ENCODE measurements around the gene PDE11A.
"Not testable (repeated sequence)": the region's sequence is repeated elsewhere in the genome, so short reads cannot be mapped to it uniquely, and the experiment has no call there.

PDE11A gene

DNA sequence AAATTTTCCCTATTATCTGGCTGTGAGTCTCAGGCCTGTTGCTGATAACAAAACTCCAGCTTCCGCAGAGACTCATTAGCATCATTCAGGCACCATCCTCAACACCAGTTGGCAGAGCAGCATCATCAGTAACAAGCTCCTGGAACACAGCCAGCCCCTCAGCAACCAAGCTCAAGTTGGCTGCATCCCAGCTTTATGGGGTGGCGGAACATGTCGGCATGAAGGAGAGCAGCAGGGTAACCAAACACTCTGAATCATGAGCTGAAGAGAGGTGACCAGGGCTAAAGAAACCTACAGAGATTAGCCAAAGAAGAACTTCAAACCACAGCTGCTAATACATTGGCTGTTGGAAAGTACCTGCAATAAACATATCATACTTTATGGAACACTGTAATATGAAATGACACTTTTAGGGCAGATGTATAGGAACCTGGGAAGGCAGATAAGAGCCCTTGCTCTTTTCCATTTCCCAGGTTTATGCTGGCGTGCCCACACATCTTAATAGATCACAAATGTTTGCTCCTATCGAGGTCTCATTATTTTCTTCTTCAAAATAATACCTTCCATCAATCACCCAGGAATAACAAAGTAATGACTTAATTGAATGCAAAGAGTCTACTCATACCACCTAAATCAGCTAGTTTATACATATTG lies 63.8 kb downstream of the PDE11A start:
- DNase-seq, result peak in 1 of 2 experiments; percentile 6

DNA sequence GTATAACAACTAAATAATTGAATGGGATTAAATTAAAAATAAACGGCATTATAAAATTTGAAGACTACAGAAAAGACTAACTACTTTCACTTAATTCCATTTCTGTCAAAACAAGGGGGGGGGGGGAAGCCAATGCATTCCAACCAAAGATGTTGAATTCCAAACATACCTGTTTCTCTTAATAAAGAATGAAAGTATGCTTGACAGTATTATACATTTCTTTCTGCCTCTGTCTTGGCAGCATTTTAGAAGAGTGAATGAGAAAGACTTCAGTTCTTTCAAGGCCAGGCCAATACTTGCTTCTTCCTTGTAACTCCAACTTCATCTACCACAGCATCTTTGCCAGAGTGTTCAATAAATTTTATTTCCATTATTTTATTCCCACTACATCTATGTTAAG lies 65.9 kb downstream of the PDE11A start:
- no peak for DNase-seq

DNA sequence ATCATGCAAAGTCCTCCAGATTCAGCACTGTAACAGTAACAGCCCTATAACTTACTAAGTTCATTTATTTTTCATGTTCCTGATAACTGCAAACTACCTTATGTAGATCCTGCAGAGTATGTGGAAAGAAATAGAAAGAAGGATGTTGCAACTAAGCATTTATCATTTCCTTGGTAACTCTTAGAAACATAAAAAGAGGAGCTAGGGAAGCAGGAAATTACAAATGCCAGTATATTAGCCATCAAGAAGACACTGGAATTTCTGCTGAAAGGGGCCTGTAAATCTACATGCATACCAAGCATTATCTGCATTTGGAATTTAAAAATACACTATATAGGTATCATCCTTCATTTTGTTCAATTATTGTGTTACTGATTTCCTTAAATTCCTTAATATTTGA lies 66.8 kb downstream of the PDE11A start:
- no peak for DNase-seq

DNA sequence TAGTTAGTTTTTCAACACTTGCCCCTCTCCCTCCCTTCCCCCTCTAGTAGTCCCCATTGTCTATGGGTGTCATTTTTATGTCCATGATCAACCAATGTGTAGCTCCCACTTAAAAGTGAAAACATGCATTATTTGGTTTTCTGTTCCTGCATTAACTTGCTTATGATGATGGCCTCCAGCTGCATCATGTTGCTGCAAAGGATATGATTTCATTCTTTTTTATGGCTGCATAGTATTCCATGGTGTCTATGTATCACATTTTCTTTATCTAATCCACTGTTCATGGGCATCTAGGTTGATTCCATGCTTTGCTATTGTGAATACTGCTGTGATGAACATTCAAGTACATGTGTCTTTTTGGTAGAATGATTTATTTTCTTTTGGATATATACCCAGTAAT lies 70.5 kb downstream of the PDE11A start:
- no peak for DNase-seq

DNA sequence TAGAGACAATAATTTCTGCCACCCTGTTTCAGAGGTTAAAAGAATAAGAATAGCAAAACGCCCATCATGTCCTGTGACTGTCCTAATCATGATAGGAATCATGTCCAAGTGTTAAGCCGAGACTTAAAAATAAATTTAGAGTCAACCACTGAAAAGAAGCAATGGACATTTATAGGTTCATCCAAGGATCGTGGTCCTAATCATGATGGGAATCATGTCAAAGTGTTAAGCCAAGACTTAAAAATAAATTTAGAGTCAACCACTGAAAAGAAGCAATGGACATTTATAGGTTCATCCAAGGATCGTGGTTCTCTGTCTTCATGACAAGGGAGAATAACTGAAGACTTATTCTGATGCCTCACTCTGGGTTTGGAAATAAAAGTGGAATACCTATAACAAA lies 73.6 kb downstream of the PDE11A start:
- no peak for DNase-seq

DNA sequence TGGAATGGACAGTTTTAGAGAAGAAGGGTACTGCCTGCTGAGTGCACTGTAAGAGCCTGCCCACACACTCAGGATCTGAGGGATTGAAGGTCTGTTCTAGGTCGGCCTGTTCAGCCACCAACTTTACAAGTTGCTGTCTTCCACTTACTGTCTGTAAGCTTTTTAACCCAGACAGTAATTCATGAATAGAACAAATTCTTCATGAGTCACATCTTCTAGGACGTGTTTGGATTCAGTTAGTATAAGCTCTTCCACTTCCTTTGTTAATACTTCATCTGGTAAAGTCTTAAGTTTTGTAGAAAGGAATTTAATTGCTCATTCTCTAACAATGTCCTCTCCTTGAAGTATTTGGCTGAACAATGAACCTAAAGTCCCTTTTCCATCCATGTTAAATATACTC lies 74.6 kb downstream of the PDE11A start:
- no peak for DNase-seq

DNA sequence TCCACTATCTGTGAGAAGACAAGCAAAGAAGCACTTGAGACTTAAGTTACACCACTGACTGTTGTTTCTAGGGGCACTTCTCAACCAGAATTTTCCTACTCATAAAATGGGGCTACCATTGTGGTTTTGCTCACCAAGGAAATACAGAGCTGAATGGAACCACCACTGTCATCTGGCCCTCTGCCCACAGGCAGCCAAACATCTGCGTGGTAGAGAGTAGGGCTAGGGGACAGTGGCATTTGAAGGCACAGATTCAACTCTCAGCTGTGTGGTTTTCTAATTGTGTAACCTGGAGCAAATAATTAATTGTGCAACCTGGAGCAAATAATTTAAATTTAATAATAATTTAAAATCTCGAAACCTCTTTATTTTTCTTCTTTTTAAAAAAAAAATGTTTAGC lies 79.6 kb downstream of the PDE11A start:
- no peak for DNase-seq

DNA sequence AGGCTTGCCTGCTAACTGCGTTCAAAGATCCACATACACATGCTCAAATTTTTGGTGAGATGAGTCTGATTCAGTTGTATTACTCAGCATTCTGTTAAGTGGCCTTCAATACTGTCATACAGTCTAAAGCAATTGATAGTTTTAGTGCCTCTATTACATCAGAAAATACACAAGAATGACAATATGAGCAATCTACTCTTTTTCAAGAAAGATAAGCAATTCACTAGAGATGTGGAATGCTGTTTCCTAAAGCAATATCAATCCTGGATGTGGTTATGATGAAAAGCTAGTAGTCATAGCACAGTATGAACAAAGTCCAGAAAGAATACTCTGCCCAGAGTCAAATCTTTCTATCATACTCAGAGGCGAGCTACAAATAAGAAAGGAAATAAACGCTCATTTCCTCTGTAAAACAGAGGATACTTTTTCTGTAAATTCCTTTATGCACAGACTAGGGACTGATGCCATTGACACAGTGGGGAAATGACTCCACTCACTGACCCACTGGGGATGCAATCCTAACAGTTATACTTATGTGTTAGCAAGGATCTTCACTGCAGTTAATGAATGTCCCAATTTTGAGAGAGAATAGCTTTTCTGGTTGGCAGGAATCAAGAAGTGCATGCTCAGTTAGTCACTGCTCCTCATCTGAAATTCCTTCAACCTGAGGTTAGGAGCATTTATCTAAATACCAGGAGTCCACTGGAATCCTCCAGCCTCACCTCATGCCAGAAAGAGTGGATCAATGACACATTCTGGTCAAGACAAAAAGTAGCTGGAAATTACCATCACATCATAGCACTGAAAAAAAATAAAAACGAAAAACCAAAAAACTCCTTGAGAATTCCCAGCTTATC lies 83.3 kb downstream of the PDE11A start:
- no peak for DNase-seq

DNA sequence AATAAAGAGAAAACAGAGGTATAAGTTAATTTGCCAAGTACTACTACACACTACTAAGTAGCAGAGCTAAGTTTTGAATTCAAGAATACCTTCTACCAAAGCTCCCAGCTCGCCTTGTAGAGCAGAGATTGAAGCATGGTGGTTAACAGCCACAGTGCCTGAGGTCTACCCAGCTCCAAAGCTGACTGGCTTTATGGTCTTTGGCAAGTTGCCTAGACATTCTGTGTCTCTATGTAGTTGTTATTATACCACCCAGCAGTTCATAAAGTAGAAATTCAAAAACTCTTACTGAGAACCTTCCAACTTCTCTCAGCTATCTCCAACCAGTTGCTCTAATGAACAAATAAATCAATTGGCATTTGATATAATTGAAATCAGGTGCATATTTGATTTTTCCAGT lies 87.8 kb downstream of the PDE11A start:
- no peak for DNase-seq

DNA sequence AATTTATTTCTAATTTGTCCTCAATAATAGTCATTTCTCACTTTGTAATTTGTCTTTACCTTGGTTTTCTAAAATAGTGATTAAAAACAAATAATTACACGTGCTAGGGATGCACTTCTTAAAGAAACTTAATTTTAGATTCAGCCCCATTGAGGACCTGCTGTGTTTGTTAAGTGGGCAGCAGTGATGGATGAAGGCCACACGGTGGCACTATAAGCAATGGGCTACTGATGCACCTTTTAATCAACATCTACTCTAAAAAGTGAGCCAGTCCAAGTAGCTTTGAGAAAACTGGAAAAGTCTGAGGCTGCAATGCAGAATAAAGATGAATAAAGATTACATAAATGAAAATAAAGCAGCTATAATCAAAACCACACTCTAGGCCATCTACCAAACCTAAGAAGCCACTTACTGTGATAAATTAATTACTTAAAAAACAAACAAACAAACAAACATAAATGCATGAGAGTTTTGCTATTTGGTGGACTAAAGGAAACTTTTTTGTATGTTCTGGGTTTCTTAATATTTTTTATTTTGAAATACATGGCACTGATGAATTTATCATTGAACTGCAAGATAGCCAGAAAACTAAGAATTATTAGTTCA lies 89.3 kb downstream of the PDE11A start:
- DNase-seq, result peak; percentile 12 to 30

DNA sequence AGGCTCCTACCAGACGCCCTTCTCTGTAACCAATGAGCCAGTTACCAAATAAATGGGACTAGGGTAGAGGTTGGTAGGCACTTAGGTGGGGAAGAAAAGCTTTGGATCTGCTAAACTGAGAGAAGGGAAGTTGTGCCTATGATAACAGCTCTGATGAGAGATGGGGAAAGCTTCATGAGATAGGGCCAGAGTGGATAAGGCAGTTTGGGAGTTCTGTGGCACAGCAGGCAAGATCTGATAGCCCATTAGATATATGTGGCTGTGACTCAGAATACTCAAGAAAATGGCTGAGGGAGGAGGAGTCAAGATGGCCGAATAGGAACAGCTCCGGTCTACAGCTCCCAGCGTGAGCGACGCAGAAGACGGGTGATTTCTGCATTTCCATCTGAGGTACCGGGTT lies 99.8 kb downstream of the PDE11A start:
- no peak for DNase-seq

DNA sequence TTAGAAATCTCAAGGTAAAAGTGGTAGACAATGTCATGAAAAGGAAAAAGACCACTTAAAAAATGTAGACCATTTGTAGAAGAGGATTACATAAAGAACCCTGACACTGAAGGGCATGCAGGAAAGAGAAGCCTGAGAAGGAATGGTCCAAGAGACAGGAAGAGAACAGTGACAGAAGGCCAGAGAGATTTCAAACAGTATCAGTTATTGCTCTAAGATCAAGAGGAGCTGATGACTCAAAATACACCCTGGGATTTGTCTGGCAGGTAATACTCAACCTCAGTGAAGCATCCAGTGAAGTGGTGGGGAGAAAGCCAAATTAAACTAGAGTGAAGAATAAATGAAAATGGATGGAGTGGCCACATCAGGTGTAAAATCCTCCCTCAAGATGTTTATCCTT lies 100.5 kb downstream of the PDE11A start:
- DNase-seq, result no peak

DNA sequence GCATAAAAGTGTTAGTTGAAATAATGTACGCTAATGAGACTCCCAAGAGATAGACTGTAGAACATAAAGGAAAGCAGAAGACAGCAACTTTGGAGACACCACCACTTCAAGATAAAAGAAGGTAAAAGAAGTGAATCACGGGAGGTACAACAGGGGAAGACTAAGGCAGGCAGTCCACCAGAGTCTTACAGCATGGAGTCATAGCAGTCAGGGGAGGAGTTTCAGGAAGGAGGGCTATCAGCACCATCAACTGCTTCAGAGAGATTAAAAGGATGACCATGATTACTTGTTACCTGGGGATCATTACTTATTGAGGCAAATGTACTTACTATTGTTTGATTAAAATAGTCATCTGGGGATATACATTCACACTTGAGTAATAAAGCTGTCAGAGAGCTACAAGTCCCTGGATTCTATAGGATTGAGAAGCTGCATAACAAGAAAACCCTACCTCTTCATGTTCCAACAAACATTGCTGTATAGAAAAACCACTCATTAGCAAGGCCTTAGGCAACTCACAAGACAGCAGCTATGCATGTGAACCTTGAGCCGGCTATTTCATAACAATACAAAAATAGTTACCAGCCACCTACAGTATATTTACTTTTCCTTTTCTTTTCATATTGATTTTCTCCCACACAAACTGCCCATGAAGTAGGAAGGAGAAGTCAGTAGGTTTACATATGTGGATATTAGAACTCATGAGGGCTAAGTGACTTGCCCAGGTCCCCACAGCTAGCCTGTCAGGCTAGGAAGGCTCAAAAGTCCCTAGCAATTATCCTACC lies 101.7 kb downstream of the PDE11A start:
- no peak for DNase-seq

DNA sequence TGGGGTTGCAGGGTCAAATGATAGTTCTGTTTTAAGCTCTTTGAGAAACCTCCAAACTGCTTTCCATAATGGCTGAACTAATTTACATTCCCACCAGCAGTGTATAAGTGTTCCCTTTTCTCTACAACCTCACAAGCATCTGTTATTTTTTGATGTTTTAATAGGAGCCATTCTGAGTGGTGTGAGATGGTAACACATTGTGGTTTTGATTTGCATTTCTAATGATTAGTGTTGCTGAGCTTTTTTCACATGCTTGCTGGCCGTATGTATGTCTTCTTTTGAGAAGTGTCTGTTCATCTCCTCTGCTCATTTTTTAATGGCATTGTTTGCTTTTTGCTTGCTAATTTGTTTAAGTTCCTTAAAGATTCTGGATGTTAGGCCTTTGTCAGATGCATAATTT lies 107.7 kb downstream of the PDE11A start:
- DNase-seq, result no peak

DNA sequence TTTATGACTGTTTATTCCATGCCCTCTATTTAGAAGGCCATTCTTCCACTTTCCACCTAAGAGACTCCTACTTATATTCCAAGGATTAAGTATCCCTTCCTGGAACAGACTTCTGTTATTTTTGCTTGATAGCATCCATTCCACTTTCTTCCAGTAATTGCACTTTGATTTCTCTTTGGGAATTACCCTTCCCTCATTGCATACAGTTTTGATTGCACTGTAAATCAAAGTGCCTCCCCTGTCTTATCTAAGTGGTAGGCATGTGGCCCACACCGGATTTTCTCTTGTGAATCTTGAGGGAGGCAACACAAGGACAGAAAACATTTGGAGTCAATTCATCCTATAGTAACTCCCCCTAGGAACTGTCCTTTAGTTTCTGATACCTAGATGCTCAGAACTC lies 120.4 kb downstream of the PDE11A start:
- DNase-seq, result no peak

DNA sequence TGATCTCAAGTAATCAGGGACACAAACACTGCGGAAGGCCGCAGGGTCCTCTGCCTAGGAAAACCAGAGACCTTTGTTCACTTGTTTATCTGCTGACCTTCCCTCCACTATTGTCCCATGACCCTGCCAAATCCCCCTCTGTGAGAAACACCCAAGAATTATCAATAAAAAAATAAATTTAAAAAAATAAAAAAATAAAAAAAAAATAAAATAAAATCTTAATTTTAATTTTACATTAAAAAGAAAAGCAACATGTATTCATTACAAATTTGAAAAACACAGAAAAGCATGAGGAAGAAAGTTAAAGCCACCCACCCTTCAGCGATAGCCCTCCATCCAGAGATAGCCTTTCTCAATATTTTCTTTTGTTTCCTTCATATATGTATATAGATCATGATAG lies 125.0 kb downstream of the PDE11A start:
- DNase-seq, result not testable (repeated sequence)

DNA sequence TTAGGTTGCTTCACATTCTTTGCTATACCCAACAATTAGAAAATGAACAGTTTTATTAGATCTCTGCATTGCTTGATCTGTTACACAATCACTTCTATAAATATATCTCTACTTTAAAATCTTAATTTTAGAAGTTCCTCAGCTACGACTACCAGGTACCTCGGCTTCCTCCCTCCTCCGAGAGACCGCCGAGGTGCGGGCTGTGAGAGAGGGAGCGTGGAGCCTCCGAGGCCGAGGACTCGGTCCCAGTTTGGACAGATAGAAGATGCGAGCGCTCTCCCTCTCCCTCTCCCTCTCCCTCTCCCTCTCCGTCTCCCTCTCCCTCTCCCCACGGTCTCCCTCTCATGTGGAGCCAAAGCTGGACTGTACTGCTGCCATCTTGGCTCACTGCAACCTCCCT lies 128.0 kb downstream of the PDE11A start:
- not testable (repeated sequence) for DNase-seq

DNA sequence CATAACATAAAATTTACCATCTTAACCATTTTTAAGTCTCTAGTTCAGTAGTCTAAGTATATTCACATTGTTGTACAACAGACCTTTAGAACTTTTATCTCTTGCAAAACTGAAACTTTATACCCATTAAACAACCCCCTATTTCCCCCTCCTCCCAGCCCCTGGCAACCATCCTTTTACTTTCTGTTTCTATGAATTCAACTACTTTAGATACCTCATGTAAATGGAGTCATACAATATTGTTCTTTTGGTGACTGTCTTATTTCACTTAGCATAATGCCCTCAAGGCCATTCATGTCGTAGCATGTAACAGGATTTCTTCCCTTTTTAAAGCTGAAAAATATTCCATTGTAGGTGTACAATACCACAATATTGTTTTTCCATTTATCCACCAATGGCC lies 129.8 kb downstream of the PDE11A start:
- DNase-seq, result no peak

DNA sequence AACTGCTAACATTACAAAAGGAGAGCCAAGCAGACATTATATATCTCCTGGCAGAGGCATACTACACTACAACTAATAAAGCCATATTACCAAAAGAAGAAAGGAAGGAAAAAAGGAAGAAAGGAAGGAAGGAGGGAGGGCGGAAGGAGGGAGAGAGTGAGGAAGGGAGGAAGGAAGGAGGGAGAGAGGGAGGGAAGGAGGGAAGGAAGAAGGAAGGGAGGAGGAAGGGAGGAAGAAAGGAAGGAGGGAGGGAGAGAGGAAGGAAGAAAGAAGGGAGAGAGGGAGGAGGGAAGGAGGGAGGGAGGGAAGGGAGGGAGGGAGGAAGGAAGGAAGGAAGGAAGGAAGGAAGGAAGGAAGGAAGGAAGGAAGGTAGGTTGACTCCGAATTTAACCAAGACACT lies 133.4 kb downstream of the PDE11A start:
- DNase-seq, result no peak

DNA sequence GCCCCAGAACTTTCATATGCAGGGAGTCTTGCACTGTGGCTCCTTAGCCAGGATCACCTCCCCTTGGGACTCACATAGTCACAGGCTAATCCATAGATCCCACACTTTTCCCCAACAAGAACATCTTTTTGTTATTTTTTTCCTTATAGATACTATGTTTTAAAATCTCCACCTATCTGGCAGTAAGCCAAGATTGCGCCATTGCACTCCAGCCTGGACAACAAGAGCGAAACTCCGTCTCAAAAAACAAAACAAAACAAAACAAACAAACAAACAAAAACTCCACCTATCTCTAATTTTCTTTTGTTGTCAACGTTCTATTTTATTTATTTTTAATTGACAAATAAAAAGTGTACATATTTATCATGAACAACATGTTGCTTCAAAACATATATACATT lies 141.7 kb downstream of the PDE11A start:
- no peak for DNase-seq

DNA sequence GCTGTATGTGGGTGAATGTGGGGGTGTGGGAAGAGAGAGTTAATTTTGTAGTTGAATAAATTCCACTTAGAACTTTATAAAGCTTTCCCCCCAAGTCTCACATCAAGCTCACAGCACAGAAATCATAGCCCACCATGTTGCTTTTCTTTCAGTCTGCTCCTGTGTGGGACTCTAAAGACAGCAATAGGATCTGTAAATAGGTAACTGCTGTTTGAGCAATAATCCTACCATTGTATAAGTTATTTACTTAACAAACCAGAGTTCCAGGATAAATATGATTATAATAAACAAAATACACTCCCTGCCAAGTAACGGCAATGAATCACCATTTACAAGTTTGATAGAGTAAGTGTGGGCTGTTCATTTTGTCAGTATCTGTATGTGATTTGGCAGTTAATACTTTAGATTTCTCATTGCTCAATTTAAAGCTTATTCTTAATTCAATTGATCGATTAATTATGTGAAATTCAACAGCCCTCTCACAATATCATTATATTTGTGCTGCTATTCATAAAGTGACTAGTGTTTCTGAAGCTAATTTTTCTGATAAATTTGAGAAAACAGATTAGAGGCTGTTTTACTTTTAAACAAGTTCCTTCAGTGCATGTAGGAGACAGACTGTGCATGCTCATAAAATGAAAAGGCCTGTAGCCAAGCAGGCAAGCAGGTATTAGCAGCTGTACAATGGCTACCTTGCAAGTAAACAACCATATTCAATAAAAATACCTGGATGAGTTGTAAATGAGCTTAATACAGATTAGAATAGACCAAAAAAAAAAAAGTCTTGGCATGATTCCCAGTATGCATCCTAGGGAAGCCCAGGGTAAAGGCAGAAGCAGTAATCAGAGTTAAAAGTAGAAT lies 142.7 kb downstream of the PDE11A start:
- peak in 1 of 2 experiments; percentile 16 for DNase-seq

DNA sequence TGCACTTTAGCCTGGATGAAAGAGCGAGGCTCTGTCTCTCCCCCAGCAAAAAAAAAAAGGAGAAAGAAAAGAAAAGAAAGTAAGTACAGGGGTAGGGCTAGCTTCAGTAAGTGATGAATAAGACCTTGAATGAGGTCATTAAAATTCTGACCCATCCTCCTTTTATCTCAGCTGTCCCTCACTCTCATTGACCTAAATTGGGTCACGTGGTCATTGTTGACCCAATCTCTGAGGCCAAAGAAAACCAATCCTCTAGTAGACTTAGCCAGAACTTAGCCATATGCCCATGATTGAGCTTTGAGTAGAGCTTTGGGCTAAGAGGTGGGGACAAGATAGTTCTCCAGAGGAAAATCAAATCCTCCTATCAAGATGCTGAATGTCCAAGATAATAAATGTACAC lies 149.3 kb downstream of the PDE11A start:
- no peak for DNase-seq
